22Rv1 (cell line): ENCODE data around the gene UQCC5.

Experiments
- ZFX ChIP-seq: fragments of 450-650 bp; IDR thresholded peaks from 2 replicates; pipeline ENCODE4 v1.6.1; 2017; ENCODE audit warnings: antibody characterized with exemption, borderline replicate concordance
- TF ChIP-seq, protein P1 (sequence below): fragments of 450-650 bp; IDR thresholded peaks from 2 replicates; pipeline ENCODE4 v1.5.1; 2017; ENCODE audit warnings: mild to moderate bottlenecking

DNA sequence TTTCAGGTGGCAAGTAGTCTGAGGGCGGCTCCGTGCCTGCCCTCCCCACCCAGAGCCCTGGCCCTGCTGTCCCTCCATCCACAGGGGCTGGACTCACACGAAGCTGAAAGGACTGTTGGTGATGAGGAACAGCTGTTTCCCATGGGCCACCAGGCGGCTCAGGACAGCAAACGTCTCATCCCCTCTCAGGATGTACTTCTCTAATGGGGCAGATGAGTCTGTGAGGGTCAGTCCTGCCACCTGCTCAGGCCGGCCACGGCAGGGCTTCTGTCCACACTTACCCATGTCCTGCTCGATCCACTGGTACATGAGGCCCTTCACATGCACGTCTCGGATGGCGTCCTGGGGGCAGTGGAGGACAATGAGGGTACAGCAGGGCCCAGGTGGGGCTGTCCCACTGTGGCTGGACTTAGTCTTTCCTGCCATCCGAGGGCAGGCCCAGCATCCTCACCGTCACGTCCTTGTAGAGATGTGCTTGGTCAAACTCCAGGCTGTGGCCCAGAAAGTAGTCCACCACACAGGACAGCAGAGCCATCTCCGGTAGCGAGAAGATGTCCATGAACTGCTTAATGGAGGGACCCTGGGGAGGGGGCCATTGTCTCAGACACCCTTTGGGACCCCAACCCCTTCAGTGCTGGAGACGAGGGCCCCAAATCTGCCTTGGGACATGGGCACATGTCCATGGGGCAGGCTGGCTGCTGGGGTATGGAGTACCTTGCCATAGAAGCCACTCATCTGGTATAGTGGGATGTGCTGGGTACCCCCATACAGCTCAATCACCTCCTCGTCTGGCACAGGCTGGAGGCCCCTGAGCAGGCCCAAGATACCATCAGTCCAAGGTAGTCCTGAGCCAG, 8.4 kb upstream of the UQCC5 start:
- TF ChIP-seq, protein P1, sequence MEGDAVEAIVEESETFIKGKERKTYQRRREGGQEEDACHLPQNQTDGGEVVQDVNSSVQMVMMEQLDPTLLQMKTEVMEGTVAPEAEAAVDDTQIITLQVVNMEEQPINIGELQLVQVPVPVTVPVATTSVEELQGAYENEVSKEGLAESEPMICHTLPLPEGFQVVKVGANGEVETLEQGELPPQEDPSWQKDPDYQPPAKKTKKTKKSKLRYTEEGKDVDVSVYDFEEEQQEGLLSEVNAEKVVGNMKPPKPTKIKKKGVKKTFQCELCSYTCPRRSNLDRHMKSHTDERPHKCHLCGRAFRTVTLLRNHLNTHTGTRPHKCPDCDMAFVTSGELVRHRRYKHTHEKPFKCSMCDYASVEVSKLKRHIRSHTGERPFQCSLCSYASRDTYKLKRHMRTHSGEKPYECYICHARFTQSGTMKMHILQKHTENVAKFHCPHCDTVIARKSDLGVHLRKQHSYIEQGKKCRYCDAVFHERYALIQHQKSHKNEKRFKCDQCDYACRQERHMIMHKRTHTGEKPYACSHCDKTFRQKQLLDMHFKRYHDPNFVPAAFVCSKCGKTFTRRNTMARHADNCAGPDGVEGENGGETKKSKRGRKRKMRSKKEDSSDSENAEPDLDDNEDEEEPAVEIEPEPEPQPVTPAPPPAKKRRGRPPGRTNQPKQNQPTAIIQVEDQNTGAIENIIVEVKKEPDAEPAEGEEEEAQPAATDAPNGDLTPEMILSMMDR: no peak
- TF ChIP-seq ZFX: no peak
